SKM-1 treated with dmso at 0.1 percent for 144 hours (cell line): Measurements from ENCODE around the gene BRF1.

Experiments
- DNase-seq: peaks from one replicate; lab custom pipeline; 2025; ENCODE audit not compliant: unreplicated experiment; lab: John Stamatoyannopoulos, UW

BRF1 gene

DNA sequence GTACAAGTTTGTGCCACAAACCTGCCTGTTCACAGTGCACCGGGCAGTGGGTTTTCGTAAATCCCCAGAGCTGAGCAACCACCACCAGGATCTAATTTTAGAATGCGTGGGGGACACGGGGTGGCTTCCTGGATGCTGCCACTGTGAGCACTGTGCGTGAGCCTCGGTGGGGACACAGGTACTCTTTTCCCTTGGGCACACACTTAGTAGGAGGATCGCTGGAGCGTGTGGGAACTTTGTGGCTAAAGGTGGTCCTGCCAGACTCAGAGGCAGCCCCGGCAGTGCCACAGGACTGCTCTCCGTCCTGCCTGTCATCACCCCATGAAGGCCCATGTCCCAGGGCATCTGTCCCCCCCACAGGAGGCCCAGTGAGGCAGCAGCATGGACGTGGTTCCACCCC, 31.4 kb downstream of the BRF1 start:
- DNase-seq: no peak

DNA sequence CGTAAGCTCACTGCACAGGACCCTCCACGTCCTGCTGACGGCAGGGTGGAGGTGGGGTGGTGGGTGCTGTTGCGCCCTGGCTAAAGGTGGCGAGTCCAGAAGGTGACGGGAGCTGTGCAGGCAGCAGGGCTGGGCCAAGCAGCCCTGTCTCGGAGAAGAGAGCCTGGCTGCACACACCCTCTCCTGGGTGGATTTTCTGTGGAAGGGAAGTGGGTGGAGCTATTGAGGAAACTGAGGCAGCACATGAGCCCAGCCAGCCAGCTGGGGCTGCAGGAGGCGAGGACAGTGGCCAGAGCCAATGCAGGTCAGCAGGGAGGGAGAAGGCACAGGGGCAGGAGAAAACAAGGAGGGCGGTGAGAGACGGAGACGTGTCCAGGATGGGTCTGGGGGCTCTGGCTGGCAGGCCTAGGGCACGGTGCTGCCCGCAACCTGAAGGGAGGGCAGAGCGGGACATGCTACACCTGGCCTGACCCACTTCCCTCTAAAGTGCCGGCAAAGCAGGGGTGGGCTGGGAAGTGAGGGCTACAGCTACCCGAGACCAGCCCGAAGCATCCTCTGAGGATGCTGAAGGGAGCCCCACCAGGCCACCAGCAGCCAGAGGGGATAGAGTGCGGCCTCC, 32.0 kb downstream of the BRF1 start:
- DNase-seq: no peak

DNA sequence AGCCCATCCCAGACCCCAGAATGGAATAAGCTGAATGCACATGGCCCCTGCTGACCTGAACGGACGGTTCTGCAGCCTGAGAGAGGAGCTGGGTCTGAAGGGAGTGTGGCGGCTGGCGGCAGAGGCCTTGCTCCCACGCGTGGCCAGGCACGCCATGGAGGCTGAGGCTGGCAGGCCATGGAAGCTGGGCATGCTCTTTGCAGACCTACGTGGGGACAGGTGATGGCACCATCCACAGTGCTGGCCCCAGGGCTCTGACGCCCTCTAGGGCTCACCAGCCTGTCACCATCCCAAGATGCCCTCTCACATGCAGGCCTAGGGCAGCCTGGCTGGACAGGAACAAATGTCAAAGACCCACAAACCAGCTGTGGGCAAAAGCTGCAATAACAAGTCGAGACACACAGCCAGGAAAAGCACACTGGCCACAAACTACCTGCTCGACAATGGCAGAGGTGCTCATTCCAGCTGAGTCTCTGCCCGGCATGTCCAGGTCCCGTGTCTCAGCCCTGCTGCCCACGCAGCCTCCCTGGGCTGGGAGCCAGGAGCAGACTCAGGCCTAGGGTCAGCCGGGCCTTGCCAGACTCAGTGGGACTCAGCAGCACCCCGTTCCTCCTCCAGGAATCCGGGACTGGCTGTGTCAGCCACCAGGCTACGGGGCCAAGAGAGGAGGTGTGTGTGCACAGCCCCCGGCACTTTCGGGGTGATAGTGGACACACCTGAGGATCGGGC, 32.8 kb downstream of the BRF1 start:
- DNase-seq: no peak

DNA sequence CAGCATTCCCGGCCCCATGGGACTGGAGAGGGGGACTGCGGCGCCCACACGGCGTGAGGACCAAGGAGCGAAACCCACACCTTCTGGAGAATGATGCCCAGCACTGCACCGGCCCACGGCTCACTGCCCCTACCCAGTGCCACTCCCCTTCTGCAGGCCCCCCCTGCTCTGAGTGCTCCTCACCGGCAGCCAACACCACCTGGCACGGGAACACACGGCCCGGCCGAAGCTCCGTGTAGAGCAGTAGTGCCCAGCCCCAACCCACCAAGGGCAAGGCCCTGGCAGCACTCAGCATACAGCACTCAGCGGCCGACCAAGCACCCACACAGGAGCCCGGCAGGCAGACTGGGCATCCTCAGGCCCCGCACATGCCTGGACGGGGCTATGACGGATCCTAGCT, 39.0 kb downstream of the BRF1 start:
- no peak for DNase-seq

DNA sequence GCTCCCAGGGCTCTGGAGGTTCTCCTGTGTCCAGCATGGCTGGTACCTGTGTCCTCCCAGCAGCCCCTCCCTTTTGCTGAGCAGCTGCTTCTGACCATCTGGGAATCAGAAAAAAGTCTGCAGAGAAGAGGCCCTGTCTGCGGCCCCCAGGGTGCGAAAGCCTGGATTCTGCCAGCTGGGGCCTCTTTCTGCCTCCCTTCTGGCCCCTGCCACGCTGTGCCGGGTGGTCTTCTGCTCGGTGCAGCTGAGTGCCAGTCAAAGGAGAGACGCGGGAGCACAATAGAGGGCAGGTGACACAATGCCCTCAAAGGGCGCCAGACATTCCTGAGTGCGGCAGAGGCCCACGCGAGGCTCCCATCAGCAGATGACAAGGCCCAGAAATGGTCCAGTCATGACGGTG, 39.8 kb downstream of the BRF1 start:
- no peak for DNase-seq

DNA sequence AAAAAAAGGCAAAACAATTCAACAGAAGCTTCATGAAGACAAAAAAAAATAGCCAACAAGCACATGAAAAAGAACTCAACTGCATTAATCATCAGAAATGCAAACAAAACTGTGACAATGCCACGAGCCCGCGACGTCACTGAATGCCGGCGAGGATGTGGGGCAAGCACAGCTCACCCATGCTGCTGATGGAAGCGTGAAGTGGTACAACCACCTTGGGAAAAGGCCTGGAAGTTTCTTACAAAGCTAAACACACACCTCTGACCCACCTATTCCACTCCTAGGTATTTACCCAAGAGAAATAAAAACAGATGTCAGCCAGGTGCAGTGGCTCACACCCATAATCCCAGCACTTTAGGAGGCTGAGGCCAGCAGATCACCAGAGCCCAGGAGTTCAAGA, 42.0 kb downstream of the BRF1 start:
- no peak for DNase-seq

DNA sequence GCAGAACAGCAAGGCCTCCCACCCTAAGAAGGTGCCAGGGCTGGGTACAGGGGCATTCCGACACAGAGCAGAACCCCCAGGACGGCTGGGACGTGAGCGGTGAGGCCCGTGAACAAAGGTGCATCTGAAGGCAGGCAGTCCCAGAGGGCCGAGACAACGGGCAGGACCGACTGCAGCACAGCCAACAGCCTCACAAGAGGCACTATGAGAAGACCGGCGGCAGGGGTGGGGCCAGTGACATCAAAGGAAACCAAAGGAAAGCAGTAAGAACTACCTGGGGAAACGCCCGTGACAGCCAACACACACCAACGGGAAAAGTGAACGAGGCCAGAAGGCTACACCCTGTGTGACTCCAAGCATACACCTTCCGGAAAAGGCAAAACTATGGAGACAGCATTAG, 43.3 kb downstream of the BRF1 start:
- DNase-seq: no peak

DNA sequence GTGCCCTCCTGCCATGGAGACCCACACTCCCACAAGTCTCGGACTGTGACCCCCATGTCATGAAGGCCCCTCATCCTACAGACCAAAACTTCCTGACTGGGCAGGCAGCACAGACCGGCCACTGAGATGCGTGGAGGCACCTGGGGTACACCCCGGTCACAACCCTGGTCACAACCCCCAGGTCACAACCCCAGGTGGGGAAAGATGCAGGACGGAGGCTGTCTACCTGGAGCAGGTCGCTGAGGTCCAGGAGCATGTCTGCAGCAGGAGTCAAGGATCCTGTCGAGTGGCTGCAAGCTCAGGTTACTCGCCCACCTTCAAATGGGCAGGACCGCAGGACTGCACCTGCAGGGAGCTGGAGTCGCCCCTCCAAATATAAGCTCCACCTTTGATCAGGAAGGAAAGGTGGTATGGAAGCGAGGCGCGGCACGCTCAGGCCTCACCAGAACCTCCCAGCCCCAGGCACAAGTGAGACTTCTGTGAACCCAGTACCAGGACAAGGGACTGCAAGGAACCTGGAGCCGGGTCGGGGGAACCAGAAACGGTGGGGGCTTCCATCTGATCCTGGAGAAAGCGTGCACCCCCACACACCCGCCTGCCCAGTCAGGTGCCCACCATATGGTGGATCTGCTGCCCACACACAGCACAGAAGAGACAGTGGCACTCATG, 44.4 kb downstream of the BRF1 start:
- no peak for DNase-seq

DNA sequence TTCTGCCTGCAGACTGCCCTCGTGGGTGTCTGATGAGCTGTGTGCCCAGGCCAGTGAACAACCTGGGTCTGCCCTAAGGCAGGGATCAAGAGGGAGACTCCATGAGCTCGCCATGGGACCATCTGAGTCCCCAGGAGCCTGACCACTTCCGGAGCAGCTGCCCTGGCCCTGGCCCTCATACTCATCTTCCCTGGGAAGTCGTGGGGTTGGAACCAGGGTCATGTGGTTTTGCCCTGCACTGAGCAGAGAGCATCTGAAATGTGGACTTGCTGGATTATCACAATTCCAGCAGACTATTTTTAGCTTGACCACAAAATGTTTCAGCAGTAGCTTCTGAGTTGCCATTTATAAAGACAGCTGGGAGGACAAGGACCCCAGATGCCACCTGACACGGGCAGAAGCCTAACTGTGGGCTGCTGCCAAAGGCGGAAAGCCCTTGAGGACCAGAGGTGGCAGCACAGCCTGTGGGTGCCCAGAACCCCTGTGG, 45.7 kb downstream of the BRF1 start:
- DNase-seq: no peak

DNA sequence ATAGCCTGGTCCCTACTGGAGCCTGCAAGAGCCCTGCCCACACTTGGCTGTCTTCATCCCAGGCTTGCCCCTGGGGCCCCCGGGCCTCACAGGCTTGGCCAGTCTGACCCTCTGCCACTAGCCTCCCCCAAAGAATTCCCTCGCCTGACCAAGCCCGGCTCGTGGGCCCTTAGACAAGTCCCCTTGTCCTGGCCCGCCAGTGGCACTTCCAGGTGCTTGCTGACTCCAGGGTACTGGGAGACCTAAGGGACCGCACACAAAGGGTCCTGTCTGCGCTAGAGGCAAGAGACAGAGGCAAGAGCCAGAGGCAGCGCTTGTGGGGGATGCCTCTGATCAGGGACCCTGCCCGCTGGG, 47.5 kb downstream of the BRF1 start:
- DNase-seq: no peak

DNA sequence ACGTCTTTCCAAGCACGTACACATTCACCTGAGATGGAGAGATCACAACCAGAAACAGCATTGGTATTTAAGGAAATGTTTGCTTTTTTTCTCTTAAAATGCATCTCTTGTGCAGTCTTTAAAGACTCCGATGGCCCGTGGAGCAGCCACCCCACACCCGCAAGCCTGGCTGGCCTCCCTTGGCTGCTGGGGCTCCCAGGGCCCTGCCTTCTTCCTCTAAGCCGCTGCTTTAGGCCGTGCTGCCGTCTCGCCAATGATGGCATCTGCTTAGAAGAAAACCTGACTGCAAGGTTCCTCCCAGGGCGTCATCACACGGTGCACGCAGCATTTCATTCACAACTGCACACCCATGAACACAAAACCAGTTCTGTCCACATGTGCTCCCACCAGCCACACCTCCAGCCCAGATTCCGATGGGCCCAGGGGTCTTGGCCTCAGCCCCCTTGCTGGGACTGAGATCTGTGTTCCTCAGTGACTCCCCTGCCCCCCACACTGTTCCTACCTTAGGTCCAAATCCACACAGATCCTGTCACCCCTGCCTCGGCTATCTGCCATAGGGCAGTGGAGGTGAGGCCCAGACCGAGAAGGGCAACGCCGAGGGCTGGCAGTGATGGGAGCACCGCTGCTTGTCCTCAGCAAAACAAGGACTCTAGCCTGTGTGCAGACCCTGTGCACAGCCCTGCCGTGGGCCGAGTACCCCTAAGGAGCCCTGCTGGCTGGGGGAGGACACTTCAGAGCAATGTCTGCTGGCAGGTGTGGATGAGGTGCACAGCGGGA, 48.1 kb downstream of the BRF1 start:
- no peak for DNase-seq

DNA sequence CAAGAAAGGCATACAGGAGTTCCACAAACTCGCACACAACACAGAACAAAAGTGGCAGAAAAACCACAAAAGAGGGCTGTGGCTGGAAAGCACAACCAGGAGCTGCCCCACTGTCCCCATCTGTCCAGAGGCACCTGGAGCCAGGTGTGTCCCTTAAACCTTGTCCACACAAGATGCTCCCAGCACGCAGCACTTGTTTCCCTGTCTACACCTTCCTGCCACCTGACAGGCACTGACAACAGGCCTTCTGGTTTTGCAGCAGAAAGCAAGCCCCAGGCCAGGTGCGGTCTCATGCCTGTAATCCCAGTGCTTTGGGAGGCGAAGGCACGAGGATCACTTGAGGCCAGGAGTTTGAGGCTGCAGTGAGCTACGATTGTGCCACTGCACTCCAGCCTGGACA, 48.9 kb downstream of the BRF1 start:
- no peak for DNase-seq

DNA sequence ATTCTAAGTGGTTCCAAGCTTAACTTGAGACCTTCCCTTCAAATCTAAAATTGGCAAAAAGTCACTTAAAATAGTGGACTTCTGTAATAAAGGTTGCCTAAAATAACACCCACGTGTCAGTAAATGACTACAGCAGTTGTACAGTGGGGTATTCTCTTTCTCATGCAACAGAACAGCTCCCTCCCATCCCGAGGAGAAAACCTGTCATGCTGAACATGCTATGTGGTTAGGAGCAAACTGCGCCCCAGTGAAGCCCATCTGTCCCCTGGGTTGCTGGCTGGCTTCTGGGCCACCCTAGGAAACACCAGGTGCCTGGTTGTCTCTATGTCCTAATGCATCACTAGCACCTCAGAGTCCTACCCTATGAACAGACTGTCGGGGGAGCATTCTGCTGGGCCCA, 49.8 kb downstream of the BRF1 start:
- no peak for DNase-seq

DNA sequence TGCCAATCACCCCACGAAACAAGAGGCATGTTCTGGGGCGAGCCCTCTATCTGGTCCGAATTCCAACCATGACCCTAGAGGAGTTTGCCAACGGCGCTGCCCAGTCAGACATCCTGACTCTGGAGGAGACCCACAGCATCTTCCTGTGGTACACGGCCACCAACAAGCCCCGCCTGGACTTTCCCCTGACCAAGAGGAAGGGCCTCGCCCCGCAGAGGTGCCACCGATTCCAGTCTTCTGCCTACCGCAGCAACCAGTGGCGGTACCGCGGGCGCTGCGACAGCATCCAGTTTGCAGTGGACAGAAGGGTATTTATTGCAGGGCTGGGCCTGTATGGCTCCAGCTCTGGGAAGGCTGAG, 50.8 kb downstream of the BRF1 start:
- DNase-seq: no peak

DNA sequence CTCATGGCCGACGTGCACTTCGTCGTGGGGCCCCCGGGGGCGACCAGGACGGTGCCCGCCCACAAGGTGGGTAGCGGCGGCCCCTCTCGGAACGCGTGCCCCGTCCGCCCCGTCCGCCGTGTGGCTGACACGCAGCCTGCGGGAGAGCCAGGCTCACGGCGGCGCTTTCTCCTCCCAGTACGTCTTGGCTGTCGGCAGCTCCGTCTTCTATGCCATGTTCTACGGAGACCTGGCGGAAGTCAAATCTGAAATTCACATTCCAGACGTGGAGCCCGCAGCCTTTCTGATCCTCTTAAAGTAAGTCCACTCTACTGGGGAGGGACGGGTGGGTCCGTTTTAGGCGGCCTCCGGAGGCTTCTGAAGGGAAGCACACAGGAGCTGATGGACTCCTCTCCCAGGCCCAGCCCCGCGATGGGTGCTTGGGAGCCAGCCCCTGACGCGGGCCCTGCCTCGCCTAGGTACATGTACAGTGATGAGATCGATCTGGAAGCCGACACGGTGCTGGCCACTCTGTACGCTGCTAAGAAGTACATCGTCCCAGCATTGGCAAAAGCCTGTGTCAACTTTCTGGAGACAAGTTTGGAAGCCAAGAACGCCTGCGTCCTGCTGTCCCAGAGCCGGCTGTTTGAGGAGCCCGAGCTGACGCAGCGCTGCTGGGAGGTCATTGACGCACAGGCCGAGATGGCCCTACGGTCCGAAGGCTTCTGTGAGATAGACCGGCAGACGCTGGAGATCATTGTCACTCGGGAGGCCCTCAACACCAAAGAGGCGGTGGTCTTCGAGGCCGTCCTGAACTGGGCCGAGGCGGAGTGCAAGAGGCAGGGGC, 51.4 kb downstream of the BRF1 start:
- DNase-seq: no peak

DNA sequence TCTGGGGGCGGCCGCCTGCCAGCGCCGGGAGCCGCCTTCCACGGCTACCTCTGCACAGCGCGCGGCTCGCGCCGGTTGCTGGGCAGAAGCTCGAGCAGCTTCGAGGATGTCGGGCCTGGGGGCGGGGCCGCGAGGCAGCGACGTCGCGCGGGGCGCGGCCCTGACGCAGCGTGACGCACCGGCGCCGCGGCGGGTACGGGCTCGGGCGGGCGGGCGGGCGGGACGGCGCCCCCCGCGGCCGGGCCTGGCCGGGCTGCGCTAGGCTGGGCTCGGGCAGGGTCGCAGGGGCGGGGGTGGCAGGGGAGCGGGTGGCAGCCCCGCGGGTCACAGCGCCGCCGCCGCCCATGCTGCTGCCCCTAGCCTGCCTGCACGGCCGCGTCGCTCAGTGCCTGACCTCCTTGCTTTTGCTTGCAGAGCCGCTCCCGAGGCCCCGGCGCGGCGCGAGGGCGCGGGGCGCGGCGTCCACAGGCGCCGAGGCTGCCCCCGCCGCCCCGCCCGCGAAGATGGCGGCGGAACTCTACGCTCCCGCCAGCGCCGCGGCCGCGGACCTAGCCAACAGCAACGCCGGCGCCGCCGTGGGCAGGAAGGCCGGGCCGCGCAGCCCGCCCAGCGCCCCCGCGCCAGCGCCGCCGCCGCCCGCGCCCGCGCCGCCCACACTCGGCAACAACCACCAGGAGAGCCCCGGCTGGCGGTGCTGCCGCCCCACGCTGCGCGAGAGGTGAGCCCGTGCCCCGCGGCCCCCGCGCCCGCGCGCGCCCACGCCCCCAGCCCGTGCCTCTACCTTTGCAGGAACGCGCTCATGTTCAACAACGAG, 52.2 kb downstream of the BRF1 start, which contains the start of gene BTBD6:
BTBD6 (plus strand) TSS at position 166 of the 814 bp plus-strand sequence; CDS start at position 345, 179 bp downstream.
- peak; percentile 48 for DNase-seq

DNA sequence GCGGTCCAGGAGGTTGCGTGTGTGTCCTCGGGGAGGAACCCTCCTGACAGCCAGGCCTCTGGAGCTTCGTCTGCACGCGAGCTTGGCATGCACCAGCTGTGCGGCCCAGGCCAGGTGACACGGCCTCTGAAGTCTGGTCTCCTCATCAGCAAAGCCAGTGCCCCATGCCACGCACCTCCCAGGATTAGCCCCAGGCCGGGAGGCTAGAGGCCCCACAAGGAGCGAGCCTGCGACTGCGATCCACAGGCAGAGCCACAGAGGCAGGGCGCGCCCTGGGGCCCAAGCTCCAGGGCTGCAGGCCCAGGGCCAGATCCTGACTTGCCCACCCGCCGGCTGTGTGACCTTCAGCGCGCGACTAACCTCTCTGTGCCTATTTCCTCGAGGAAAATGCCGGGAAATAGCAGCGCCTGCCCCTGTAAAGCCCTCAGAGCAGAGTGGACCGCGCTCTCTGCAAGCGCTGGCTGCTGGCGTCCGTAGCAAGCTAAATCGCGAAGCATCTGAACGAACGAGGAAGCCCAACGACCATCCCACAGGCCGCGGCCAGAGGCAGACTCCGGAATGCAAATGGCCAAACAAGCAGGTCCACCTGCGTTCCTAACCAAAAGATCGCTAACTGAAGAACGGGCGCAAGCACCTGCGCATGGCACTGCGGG, 53.0 kb downstream of the BRF1 start:
- no peak for DNase-seq

DNA sequence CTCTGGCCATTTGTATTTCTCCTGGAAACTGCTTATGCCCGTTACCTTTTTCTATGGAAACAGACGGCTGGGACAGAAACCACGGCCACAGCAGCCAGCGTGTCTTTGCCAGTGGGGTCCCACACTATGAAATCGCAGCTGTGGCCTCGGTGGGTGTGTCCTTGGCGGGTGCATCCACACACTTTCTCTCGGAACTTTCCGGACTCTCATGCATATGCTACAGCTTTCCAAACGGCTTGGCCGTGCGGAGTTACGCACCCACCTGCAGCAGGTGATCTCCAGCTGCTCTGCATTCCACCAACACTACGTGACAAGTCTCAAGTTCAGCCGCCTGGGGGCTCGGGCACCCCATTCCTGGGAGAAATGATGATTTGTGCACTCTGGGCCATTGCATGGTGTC, 53.8 kb downstream of the BRF1 start:
- DNase-seq: no peak

DNA sequence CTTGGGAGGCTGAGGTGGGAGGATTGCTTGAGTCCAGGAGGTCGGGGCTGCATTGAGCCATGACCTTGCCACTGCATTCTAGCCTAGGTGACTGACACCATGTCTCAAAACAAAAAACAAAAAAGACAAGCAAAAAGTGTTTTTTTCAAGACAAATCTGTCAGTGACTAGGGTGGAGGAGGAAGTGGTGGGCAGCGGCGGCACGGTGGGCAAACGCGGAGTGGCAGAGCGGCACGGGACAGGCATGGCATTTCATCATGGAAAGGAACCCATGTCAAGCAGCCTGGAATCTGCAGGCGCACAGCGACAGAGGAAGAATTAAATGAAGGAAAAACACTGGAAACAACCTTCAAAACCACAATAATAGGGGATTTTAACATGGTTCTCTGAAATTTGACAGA, 56.5 kb downstream of the BRF1 start:
- no peak for DNase-seq
